GM18517 (cell line): Measurements from ENCODE around the gene GPR63.
A peak's percentile ranks its signal among the peaks of the same experiment; 100 is the strongest.

Source experiments
- ATAC-seq: cut with Tn5 transposase; IDR thresholded peaks from one replicate; pipeline ENCODE4 v1.9.1; 2021; ENCODE audit warnings: mild to moderate bottlenecking, moderate library complexity; ENCODE audit not compliant: unreplicated experiment

GPR63 gene

DNA sequence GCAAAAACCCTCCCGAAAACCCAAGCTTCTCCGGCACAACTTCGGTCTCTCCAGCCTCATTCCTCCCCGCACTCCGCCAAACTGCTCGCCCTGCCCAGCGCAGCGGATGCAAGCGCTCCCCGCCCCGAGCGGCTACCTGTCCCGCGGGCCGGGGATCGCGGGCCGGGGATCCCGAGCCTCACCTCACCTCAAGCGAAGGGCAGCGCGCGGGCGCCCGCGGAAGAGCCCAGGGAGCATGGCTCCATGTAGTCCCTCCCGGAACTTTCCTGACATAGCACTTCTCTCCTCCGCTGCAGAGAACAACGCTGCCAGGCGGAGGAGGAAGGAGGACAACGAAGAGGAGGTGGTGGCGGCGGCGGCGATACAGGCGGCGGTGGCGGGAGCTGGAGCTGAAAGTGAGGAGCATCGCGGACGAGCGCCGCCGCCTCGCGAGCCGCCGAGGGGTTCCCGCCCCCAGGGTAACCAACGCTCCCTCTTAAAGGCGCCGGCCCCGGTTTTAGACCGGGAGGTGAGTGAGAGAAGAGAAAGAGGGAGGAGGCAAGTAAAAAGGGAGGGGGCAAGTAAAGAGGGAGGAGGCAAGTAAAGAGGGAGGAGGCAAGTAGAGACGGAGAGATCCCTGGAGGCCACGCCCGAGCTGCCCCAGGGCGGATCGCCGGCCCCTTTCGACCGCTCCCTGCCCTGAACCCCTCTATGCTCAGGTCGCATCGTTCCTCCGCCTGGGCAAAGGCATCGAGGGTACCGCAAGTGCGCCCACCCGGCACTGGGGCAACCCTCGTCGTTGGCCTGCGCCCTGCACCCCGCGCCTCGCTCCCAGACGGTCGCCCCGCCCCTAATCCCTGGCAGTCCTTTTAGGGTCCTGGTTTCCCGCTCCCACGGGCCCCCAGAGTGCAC lies at the start of gene GPR63:
GPR63 (minus strand) TSS at position 397 of the 891 bp plus-strand sequence. CDS start 37,746 bp downstream, outside the sequence.
- ATAC-seq = peak; percentile 88

- no peak for ATAC-seq
Observed at GRCh38 chr6:96886519-96886918, 49.2 kb upstream of the GPR63 start.

- peak; percentile 100 for ATAC-seq
Observed at GRCh38 chr6:96885187-96885631, 47.9 kb upstream of the GPR63 start.

GRCh38 chr6:96878143-96878542 lies 40.9 kb upstream of the GPR63 start:
- no peak for ATAC-seq

DNA sequence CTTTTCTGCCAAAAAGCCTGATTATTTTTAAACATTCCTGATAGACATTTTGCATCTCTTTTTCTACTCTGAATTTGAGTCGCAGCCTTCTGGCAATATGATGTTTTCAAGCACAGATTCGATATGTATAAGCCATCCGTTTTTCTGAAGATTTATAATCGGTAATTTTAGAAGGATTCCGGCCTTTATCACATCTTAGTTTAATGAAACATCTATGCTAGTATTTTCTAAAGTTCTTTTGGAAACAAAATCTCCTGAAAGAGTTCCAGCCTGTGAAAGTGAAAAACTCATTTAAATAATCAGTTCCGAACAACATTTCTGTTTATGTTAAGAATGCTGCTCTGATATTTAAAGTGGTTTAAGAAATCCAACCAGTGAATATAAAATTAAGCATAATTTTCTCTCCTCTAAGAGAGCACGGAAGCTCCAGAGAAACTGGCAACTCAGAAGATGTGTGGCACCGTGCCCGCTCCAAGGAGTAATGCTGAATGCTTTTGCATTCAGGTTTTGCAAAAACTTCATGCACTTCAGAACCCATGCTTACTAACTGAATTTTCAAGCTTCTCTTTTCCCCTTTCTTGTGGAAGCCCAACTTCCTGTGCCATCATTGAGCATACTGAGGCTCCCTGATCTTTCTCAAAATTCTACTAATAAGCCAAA lies 39.7 kb upstream of the GPR63 start:
- no peak for ATAC-seq

DNA sequence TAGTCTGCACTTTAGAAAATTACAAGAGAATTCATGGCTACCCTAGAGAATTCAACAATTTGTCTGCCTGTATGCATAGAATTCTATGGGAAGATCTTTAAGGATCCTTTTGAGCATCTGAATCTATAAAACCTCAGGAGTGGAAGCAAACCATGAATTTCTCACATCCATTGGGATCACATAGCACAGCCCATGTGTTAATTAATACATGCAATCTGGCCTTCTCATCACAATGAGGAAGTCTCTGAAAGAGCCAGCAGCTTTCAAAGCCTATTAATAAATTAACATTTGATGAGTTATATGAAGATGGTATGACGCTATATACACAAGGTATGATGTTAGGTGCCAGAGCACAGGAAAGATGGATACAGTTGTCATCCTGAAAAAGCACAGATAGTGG lies 35.7 kb upstream of the GPR63 start:
- ATAC-seq = no peak

- no peak for ATAC-seq
Observed at GRCh38 chr6:96865055-96865405, 27.8 kb upstream of the GPR63 start.

DNA sequence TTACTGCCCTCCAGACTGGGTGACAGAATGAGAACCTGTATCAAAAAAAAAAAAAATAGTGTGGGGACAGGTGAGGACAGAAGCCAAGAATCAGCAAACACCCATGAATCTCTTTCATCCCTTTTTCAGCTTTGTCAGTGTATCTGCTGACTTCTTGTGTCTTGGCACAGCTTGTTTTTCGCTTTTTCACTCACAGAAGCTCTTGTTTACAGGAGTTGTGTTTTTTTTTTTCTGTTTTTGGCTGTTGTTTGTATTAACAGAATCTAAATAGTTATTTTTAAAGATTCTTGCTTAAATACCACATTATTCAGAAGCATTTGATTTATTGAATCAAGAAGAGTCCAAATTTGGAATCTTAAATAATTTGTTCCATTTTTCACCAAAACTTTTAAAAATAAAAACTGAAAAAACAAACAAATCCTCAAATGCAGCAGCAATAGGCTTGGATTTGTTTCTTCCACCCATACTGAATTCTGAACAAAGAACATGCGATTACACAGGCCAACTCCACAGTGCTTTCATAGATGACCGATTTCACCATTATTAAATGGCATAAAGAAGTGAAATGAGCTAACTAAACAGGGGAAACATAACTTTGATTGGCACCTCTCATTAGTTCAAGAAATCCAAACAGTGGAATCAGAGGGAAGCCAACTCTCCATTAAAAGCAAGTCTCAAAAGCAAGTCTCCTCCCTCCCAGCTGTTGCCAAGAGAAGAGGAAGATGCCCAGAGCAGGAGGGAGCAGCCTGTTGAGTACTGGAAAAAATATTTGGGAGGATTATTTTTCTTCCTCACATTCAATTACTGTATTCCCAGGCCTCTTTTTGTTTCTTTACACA lies 27.2 kb upstream of the GPR63 start:
- no peak for ATAC-seq

DNA sequence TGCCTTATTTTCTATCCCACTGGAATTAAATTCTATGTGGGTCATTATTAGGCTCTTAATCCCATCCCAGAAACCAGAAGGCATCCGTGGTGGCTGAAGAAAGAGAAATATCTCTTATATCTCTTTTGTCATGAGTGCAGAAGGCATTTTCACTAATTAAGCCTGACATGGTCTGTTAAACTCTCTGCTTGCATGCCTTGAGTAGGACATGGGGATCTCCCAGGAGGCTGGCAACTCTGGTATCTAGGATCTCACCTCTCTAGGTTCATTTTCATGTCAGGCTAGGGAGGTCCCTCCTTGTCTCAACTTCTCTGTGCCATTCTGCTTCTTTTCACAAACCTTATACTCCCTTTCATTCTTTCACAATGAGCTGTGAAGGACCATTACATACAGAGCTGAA lies 25.3 kb upstream of the GPR63 start:
- ATAC-seq = no peak

GRCh38 chr6:96861588-96861987 lies 24.3 kb upstream of the GPR63 start:
- no peak for ATAC-seq

DNA sequence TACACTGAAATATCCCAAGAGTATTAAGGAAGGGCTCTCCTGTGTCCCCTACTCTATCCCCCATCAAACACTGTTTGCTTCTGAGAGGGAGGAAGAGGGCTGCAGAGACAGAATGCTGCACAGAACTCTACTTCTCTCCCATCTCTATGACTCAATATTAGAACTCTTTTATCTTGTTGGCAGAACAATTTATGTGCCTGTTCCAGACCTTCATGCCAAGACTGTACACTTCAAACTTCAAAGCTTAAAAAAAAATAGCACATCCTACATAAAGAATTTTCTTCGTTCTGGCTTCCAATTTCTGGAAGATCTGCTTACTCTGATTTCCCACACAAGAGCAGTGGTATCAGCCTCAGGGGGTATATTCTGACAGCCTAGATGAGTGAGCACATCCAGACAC lies 19.6 kb upstream of the GPR63 start:
- ATAC-seq = no peak

GRCh38 chr6:96853083-96853482 lies 15.8 kb upstream of the GPR63 start:
- ATAC-seq = no peak

GRCh38 chr6:96852605-96853004 lies 15.3 kb upstream of the GPR63 start:
- no peak for ATAC-seq

DNA sequence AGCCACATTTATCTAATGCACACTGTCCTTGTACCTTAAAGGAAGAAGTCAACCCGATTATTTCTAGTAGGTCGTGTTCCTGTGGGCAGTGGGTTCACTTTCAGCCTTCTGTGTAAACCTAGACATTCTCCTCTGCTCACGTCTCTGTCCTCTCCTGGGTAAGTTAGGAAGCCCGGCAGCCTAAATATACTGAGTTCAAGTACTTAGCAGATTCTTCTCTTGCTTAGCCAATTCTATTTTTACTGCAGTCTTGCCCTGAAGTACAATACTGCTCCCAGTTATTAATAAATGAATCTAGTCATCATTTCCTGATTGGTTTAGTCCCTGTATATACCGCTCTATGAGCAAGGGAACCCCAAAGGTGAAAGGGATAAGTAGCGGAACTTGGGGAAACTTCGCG lies 14.6 kb upstream of the GPR63 start:
- no peak for ATAC-seq

- ATAC-seq = no peak
Observed at GRCh38 chr6:96849615-96850014, 12.3 kb upstream of the GPR63 start.

DNA sequence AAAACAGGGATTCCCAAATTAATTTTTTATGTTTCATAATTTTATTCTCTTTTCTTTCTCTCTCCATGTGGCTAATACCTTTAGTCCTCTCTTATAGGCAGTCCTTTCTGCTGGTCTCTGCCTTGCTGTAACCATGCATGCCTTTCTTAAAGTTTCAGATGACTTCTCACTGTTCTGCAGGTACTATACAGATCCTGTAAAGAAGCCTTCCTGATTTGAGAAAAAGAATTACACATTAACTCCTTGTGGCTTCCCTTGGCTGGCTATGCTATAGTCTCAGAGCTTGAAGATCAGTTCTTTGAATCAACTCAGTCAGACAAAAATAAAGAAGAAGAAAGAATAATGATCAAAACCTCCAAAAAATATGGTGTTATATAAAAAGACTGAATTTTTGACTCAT lies 7.3 kb upstream of the GPR63 start:
- ATAC-seq = no peak

DNA sequence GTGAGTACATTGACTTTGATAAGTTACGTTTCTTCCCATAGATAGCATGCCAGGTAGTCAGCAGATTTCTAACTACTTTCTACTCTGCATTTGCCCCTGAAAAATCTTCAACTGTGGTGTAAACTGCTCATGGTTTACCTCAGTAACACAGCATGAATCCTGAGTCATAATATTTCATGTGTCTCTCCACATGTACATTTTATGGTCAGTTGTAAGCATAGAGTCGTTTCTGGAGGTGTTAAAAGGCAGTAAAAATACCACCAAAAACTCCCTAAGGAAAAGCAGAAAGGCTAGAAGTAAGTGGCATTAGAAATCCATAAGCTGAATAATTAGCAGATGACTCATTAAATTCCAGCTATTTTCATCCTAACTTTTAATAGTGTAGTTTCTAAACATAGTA lies 4.1 kb upstream of the GPR63 start:
- no peak for ATAC-seq

DNA sequence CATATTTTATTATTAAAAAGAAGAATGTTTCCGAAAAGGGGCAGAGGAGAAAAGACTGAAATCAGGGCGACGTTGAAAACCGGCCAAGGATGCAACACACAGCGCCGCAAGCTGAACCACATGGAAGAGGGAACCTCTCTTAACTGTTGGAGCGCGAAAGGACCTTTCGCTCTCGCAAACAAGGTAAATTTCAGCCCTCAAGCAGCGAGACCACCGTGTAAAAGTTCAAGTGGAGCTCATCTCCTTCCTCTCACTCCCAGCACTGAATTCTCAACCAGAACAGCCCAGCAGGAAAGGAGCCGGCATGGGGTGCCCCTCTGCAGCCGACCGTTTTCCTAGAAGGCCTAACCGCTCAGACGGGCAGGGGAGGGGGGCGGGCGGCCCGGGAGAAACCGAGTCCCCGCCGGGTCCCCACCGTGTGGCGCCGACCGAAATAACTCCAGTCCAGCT lies 621 bp downstream of the GPR63 start:
- peak; percentile 22 for ATAC-seq

DNA sequence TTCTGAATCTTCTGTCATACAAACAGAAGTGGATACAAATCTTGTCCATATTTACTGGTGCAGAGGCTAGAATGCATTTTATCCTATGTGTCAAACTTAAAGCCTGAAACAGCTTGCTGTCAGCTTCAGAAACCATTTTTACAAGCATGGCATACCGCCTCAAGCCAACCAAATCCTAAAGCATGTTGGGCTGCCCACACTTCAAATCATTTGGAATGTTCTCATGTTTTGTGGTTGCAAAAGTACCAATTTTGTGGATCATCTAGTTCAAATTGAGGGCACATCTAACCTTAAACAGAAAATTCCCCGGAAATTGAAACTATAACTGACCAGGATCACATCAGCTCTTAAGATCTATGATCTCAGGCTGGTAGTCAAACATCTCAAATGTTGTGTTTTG lies 3.2 kb downstream of the GPR63 start:
- no peak for ATAC-seq

GRCh38 chr6:96832780-96833179 lies 4.5 kb downstream of the GPR63 start:
- ATAC-seq = no peak

- ATAC-seq = no peak
Observed at GRCh38 chr6:96826865-96827264, 10.4 kb downstream of the GPR63 start.
